ENCODE results near the gene SNAPIN.

SNAPIN gene, protein sequence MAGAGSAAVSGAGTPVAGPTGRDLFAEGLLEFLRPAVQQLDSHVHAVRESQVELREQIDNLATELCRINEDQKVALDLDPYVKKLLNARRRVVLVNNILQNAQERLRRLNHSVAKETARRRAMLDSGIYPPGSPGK

DNA sequence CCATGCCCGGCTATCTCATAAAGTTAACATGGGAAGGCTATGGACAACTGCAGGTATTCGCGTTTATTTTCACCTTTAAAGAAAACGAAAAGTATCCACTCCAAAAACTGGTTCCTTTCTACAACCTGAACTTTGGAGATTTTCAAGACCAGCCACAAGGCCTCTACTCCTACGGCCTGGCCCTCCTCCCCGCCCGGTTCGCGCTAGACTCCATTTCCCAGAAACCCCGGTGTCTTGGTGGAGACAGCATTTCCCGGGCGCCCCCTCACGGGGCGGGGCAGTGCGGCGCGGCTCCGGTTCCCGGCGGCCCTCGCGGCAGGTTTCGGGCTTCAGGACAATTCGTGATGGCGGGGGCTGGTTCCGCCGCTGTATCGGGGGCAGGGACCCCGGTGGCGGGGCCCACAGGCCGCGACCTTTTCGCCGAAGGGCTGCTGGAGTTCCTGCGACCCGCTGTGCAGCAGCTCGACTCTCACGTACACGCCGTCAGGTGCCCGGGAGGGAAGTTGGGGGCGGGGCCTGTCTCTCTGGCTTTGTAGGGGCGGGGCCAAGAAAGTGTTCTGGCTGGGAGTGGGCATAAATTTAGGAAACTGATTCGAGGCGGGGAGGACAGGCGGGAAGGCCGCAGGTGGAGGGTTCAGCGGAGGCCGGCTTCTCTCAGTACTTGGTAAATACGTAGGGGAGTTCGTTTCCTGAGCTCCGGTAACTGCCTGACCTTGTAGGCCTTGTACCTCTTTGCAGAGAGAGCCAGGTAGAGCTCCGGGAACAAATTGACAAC lies at the start of gene SNAPIN:
SNAPIN (plus strand) TSS at position 304 of the 775 bp plus-strand sequence; CDS start at position 345, 41 bp downstream.
- peak; percentile 80 for DNase-seq (ENCODE audit: low read depth, low spot score)

DNA sequence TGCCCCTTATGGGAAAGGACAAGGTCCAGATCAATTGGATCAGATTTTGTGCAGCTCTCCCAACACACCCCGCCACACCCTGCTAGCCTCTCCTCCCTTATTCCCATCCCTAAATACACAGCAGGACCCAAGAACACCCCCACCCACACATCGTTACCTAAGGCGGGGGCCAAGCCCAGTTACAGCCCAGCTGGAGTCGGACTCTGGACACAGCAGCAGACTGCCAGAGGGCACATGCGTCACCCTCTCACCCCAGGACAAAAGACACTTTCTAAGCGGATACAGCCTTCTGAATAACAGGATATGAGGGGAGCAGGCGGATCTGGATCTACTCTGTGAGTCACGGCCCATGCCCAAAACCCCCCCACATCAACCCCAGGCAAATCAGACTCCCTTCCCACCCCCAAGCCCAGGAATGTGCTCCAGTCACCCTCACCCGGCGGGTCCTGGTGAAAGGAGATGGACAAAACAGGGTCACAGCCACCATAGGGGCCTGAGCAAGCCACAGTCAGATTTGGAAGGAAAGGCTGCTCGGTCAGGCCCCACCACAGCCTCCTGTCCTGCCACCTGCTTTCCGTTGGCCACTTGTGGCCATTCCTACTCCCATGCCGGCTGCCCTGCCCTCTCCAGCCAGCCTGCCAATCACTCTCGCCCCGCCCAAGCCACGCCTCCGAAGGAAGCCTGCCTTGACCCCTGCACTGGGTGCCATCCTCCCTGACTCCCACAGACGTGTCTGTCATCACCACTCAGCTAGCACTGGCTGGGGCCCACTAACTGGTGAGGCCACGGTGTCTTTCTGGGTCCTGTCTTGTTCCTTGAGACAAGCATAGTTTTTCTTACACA lies 49.5 kb upstream of the SNAPIN start:
- no peak for DNase-seq (ENCODE audit: low read depth, low spot score)

DNA sequence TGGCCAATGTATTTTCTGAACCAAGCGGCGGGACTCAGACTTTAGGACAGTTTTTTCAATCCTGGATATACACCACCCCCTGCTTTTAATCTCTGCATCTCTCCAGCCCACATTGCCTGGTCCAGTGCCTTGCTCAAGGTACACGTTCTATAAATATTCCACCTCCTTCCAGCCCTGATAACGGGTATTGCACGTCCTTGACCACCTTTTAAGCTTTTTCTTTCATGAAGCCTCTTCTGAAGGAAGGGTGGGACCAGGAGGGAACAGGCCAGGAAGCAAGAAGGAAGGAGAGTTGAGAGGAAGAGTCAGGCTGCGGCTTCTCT lies 49.0 kb upstream of the SNAPIN start:
- DNase-seq (ENCODE audit: low read depth, low spot score) = no peak

DNA sequence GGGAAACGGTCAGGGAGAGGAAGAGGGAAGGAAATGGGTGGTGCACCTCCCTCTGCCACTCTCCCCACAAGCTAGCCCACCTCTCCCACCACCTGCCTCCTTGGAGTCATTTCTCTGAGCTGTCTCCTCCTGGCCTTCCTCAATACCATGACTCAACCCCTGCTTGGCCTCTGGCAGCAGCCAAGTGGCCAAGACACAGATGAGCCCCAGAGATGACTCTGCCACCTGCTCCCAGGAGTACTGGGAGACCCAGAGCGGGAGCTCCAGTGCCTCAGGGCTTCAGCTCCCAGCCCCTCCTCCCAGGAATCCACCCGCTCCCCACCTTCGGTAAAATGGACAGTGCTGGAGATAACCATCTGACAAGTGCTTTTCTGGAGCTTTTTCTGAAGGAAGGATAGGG lies 48.2 kb upstream of the SNAPIN start:
- DNase-seq (ENCODE audit: low read depth, low spot score) = no peak

DNA sequence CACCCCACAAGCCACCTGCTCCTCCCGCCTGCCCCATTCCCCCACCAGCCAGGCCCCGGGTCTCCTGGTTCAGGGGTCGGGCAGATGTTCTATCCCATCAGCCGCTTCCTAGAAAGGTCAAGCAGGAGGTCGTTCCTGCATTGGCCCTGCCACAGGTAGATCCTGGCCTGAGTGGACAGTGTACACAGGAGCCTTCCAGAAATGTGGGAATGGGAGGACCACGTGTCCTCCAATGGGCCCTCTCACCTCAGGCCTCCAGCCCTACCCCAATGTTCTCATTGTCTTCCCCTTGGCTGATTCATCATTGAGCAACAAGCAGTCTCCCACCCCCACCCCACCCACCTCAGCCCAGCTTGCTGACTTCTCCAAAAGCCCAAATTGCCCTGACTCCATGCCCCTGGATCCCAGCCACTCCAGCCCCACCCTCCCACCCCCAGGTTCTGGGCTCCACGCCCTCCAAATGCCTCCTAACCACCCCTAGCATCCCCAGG lies 47.6 kb upstream of the SNAPIN start:
- DNase-seq (ENCODE audit: low read depth, low spot score) = no peak

DNA sequence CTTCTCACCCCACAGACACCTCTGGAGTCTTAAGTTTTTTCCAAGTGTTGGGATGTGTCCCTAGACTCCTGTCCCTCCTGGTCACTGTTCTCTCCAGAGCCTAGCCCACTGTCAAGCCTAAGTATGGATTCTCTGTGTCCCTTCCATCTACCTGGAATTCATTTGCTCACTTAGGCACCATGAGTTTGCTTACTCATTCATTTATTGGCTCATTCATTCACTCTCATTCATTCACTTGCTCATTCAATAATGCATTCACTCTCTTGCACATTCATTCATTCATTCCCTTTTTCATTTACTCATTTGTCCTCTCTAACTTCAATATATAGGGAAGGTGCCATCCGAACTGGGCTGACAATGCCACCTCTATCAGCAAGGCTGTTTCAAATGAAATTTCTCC lies 47.1 kb upstream of the SNAPIN start:
- DNase-seq (ENCODE audit: low read depth, low spot score) = no peak

DNA sequence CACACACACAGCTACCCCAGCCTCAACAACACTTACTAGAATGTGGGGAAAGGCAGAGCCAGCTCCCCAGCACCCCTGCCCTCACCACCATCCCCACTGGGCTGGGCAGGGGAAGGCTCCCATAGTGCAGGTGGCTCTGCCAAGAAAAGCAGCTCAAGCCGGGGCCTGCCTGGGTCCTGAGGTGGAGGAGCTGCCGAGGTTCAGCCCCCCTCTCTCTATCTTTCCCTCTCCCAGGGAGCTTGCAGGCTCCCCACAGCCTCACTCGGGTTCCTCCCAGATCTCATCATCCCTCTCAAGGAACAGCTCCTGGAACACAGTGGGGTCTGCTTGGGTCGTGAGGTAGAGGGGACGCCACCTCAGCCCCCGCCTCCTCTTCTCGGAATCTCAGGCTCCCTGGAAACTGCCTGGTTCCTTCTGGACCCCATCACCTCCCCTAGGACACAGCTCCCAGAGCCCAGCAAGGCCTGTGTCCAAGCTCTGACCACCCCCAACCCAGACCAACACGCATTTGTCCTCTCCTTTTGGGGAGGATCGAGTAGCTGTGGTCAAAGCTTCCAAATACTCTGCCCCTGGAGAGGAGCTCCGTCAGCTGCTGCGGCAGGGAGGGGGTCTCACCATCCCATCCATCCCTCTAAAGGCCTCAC lies 46.3 kb upstream of the SNAPIN start:
- DNase-seq (ENCODE audit: low read depth, low spot score) = no peak

DNA sequence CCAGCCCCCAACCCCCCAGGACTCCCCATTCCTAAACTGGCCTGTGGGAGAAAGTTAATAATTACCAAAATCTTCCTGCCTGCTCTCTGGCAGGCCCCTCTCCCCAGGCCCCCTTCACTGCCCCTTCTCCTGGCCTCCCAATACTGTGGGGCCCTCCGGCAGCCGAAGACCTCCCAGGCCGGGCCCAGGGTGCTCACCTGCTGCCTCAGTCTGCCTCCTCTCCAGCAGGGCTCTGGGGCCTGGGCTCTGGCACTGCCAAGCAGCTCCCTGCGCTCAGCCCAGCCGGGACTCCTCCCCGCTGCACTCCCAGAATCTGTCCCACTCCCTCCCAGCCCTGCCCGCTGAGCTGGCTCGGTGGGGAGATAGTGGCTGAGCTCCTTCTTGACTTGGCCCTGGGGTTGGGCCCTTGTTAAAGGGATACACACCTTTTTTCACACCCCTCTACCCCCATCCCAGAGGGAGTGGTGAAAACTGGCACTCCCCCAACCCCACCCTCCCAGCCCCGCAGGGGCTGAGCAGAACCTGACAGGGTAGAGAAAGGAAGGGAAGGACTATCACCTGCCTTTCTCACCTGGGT lies 45.7 kb upstream of the SNAPIN start, which contains the start of gene S100A16:
S100A16 (minus strand) TSS at position 383 of the 577 bp plus-strand sequence. CDS start 4,986 bp downstream, outside the sequence.
- no peak for DNase-seq (ENCODE audit: low read depth, low spot score)

DNA sequence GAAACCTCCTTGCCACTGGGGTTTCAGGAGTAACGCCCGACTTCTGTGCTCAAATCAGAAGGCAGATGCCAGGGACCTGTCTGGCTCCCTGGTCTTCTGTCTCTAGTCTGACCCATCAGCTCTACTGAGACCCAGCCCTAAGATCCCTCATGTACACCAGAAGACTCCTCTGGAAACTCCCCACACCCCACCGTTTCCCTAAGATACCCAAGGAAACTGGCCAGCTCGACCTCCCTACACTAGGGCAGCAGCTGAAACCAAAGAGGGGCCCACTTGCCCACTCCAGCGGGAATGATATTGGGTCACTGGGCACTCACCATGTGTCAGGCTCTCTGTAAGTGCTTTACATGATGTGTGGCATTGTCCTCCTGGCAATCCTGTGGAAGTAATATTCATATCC lies 45.1 kb upstream of the SNAPIN start:
- DNase-seq (ENCODE audit: low read depth, low spot score) = no peak

DNA sequence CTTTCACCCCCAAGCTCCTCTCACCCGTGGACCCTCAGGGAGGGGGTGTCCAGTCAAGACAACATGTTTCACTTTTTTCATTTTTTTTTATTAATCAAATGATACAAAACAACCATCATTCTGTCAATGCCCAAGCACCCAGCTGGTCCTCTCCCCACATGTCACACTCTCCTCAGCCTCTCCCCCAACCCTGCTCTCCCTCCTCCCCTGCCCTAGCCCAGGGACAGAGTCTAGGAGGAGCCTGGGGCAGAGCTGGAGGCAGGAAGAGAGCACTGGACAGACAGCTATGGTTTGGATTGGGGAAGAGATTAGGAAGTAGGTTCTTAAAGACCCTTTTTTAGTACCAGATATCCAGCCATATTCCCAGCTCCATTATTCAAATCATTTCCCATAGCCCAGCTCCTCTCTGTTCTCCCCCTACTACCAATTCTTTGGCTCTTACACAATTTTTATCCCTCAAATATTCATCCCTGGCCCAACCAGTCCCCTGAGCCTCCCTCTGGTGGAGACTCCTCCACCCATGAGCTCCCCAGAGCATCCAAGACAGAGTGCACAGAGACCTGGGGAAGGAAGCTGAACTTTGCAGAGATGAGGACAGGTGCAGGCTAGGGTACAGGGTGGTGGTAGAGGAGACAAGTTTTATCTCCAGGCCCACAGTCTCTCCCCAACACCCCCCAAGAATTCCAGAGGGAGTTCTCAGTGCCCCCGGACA lies 44.2 kb upstream of the SNAPIN start:
- no peak for DNase-seq (ENCODE audit: low read depth, low spot score)

DNA sequence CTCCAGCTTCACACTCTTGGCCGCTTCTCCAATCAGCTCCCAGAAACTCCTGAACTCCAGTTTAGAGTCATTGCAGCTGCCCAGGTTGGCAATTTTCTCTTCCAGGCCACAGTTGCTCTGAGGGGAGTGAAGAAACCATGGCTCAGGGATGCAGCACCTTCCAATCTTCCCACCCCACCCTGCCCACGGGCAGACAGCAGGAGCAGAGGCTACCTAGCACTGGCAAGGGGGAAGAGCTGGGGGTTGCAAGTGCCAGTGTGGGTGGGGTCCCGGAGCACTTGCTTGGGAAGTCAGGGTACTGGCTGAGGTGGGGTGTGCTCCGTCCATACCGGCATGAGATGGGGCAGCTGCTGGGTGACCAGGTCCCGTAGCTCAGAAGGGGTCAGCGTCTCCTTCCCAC lies 43.6 kb upstream of the SNAPIN start:
- no peak for DNase-seq (ENCODE audit: low read depth, low spot score)

DNA sequence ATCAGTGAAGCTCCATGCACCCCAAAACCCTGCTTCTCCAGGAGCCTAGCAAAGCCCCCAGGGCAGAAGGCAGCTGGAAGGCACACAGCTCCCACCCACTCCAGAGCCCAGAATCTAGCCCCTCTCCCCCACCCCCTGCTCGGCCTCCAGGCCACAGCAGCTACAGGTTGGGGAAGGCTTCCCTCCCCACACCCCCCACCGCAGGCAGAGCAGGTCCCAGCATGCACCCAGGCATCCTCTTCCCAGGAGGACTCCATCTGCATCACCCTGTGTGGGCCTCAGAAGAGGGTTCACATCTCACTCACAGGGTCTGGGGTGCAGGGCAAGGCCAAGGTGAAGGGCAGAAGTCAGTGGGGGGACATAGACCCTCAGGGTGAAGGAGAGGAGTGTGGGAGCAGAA lies 43.1 kb upstream of the SNAPIN start:
- DNase-seq (ENCODE audit: low read depth, low spot score) = no peak

DNA sequence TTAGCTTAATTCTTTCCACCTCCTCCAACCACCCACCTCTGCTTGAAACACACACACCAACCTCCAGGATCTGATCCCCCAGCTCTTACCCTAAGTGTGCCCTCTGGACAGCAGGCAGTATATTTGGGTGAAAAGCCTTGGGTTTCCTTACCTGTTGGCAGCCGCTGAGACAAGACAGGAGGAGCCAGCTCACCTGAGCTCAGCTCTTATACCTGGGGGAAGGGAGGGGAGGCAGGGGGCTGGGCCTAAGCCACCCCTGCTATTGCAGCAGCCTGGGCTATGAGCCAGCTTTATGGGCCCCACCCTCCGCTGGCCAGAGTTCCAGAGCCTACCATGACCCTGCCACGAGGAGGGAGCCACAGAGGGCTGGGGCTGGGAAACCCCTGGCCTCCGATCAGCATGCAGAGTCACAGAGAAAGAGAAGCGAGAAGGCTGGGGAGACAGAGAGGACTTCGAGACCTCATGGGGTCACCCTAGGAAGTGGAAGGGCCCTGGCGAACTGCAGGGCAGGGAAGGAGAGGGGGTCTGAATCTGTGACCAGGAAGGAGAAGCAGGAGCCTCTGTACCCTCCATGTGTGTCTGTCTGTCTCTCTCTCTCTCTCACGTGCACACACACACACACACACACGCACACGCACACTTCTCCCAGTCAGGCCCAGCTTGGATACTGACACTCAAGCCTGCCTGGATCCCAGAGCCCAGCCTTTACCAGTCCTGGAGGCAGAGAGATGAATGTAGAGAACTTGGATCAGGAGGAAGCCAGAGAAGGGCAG lies 42.2 kb upstream of the SNAPIN start, which contains the start of gene S100A14:
S100A14 (minus strand) TSS at position 182 of the 773 bp plus-strand sequence. CDS start 467 bp downstream, outside the sequence.
- no peak for DNase-seq (ENCODE audit: low read depth, low spot score)

DNA sequence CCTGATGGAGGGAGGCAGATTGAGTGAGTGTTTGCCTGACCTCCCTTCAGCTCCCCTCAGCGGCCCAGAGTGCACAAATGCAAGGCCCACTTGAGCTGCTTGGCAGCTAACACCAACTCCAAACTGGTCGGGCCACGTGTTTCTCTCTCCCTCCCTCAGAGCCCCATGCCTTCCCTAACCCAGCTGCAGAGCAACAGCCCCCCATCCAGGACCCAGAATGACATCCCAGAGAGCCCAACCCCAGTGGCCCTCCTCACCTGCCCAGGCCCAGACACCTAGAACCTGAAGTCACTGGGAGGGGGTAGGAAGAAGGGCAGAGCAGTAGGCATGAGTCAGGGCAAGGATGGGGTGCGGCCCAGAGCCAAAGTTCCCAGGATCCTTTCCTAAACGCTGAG lies 41.6 kb upstream of the SNAPIN start:
- DNase-seq (ENCODE audit: low read depth, low spot score) = no peak

DNA sequence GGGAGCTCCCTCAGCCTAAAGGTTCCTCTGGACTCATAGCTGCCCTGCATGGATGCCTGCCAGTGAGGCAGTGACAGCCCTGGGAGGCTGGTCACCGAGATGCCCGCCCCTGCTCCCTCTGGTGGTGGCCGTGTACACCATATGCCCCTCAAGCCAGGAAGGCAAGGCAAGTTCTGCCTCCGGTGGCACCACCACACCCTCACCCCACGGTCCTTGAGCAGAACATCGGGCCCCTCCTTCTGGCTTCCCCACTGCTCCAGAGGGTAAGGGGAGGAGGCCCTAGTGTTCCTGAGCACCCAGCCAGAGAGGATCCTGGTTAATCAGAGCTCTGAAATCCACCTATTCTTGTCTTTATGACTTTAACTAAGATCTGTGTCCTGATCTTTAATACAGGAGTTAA lies 40.8 kb upstream of the SNAPIN start:
- no peak for DNase-seq (ENCODE audit: low read depth, low spot score)

DNA sequence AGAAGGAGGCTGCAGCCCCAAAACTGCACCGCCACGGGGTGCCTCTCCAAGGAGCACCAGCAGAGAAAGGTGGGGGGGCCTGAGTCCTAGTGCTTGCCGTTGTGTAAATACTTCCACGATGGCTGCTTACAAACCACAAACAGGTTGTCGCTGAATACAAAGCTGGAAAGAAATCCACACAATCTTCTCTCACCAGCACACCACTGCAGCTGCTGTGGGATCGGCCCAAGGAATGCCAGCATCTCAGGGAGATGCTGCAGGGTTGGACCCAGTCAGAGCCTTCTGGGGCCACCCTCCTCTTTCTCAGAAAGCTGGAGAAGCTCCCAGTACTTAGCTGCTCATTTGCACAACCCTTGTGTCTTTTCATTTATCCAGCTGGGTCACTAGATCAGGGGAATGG lies 39.3 kb upstream of the SNAPIN start:
- DNase-seq (ENCODE audit: low read depth, low spot score) = no peak

DNA sequence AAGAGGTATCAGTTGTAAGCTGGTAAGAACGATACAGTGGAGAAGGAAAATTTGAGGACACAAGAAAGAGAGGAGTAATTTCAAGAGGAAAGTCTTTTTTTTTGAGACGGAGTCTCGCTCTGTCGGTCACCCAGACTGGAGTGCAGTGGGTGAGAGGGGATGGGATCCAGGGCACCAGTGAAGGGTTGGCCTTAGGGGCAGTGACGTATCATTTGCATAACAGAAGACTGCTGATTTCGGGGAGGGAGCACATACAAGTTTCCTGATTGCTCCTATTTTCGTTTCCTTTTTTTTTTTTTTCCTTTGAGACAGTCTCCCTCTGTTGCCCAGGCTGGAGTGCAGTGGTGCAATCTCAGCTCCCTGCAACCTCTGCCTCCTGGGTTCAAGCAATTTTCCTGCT lies 35.4 kb upstream of the SNAPIN start:
- no peak for DNase-seq (ENCODE audit: low read depth, low spot score)

DNA sequence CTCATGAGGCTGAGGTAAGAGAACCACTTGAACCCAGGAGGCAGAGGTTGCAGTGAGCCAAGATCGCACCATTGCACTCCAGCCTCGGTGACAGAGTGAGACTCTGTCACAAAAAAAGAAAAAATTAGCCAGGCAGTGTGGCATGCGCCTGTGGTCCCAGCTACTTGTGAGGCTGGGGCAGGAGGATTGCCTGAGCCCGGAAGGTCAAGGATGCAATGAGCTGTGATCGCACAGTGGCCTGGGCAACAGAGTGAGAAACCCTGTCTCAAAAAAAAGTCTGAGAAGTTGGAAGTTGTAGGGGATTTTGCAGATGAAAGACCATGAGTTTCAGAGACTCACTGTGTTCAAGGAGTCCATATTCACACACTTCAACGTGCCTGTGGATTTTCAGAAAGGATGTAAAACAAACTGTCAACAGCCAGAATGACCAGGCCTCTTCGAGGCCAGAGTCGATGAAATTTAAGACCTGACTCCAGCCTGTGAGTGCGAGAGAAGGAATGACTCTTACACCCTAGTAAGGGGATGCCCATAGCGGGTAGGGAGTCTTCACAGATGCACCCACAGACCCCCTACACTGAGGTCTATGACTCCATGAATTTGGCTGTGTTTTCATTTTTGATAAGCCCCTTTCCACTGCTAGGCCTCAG lies 33.4 kb upstream of the SNAPIN start:
- no peak for DNase-seq (ENCODE audit: low read depth, low spot score)

DNA sequence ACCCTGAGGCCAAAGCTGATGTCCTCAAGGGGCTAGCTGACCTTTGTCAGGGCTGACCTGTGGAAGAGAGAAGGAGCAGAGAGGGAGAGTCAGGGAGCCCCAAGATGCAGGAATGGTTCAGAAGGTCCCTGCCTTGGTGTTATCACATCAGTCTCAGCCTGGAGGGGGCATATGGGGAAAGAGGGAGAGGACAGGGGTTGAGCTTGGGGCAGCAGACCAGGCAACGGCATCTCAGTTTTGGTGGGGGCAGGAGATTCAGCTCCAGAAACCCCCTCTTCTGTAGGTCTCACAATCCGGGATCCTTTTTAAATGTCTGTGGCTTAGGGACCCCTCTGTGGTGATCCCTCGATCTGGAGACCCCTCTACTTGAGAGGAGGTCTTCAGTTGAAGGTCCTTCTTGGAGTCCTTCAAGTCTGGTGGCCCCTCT lies 32.0 kb upstream of the SNAPIN start:
- no peak for DNase-seq (ENCODE audit: low read depth, low spot score)

Data from activated CD4-positive, CD25-positive, alpha-beta regulatory T cell treated with anti-CD3 and anti-CD28 coated beads, Interleukin-2, amount 50 U/mL, for 16 hours (primary cell).